ENCODE measurements around the gene TEN1. TPM values are rescaled to one million over a fixed set of nuclear protein-coding genes. Genes with fewer than 3 reads are reported as not detected.

Gene TEN1
- total RNA-seq, 1 donor from 2014 or later: 13.4 TPM

DNA sequence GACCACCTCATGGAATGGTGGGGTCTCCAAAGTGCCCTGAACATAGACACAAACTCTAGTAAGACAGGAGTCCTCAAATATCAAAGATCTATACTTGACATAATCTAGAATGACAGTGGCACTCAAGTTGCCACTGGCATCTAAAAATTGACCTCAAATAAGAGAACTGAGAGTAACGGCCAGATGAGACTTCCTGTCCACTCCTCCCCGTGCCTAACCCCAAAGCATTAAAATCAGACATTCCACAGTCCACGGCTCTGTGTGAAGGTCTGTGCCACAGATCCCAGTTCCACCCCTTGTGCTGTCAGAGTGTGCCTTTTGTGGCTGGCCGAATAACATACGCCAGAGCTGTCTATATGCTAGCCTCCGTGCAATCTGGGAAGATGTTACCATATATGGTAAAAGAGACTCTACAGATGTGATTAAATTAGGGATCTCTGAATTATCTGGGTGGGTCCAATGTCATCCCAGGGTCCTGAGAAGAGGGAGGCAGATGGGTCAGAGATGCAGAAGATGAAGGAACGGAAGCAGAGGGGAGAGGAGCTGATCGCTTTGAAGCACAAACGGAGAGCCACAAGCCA lies 69.1 kb downstream of the TEN1 start:
- H3K9me3 Mint-ChIP-seq: no peaks in the 10 kb centered on the region
- peaks cover 76% of the 10 kb centered on the region for H3K36me3 Mint-ChIP-seq (ENCODE audit: low read depth)
- no peak overlapping the region for H3K4me3 Mint-ChIP-seq (ENCODE audit: low read depth)
- no peak overlapping the region for H3K27ac Mint-ChIP-seq
- DNase-seq (ENCODE audit: low spot score): no peak
- no peaks in the 10 kb centered on the region for H3K27me3 Mint-ChIP-seq (ENCODE audit: low read depth)
- peaks cover 6% of the 10 kb centered on the region for H3K4me1 Mint-ChIP-seq (ENCODE audit: low read depth)
- intact Hi-C loops (cut with micrococcal nuclease): no loop called here

DNA sequence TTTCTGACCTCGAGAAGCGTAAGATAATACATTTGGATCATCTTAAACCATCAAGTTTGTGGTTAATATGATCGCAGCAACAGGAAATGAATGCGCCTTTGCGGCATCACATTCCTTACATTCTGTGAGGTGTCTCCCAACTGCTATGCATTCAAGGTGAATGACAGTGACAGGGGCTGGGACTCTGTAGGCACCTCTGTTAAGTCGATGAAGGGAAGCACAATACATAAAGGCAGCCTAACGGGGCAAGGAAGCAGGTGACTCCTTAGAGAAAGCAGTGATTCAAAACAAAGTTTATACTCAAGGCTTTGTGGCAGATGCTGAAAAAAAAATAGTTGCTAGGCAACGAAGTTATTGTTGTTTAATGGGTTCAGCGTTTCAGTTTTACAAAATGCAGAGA lies 69.7 kb downstream of the TEN1 start:
- Mint-ChIP-seq H3K36me3 (ENCODE audit: low read depth) (peaks cover 76% of the 10 kb centered on the region), H3K27ac (no peak overlapping the region), H3K9me3 (no peaks in the 10 kb centered on the region), H3K4me1 (ENCODE audit: low read depth) (peaks cover 10% of the 10 kb centered on the region), H3K4me3 (ENCODE audit: low read depth) (no peak overlapping the region), H3K27me3 (ENCODE audit: low read depth) (no peaks in the 10 kb centered on the region)
- intact Hi-C loops (cut with micrococcal nuclease): no loop called here
- no peak for DNase-seq (ENCODE audit: low spot score)

GRCh38 chr17:76049239-76049638 lies 70.2 kb downstream of the TEN1 start:
- Mint-ChIP-seq H3K36me3 (ENCODE audit: low read depth) (peaks cover 76% of the 10 kb centered on the region), H3K4me3 (ENCODE audit: low read depth) (no peak overlapping the region)

DNA sequence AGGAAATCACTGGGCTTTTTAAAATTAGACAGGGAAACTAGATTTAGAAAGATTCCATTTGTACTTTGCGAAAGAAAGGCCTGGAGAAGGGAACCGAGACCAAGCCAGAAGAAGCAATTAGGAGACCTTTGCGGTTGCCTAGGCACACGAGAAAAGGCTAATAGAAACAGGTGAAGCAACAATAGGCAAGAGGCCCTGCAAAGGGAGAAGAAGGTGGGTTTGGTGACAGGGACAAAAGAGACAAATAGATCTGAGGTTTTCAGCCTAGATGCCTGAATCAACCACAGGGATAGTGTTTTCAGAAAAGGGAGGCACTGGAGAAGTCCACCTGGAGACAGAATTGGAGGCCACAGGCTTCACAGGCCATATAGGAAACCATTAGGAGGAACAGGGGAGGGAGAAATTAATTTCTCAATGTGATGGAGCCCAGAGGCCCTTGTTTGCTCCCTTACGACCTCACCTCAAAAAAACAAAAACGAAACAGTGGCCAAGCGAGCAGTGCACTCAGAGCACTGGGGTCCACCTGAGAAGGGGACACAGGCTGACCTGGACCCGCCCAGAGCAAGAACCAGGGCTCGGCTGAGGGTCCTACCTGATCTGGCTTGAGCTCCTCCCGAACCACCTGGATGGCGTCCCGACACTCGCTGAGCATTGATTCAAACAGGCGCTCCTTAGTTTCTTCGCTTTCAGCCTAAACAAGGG lies 70.9 kb downstream of the TEN1 start:
- Mint-ChIP-seq H3K9me3 (no peaks in the 10 kb centered on the region), H3K27ac (no peak overlapping the region), H3K27me3 (ENCODE audit: low read depth) (no peaks in the 10 kb centered on the region)

More at GRCh38 chr17:76049239-76049638, 70.2 kb downstream of the TEN1 start:
- Mint-ChIP-seq H3K27me3 (ENCODE audit: low read depth) (no peaks in the 10 kb centered on the region), H3K9me3 (no peaks in the 10 kb centered on the region), H3K27ac (peak overlapping the region; percentile 8), H3K4me1 (ENCODE audit: low read depth) (peaks cover 15% of the 10 kb centered on the region)
- intact Hi-C loops (cut with micrococcal nuclease): no loop called here
- DNase-seq (ENCODE audit: low spot score): no peak

More for the DNA sequence above, 70.9 kb downstream of the TEN1 start:
- peaks cover 69% of the 10 kb centered on the region for H3K36me3 Mint-ChIP-seq (ENCODE audit: low read depth)
- intact Hi-C loops (cut with micrococcal nuclease): no loop called here
- no peak for DNase-seq (ENCODE audit: low spot score)
- H3K4me1 Mint-ChIP-seq (ENCODE audit: low read depth): peaks cover 15% of the 10 kb centered on the region
- no peak overlapping the region for H3K4me3 Mint-ChIP-seq (ENCODE audit: low read depth)

Other genes with a start within 250 kb of the TEN1 start
- 55.4 and 63.7 TPM in 2 replicates for gene GALK1, start 214.0 kb upstream of the TEN1 start, total RNA-seq
- 26.8 and 30.1 TPM in 2 replicates for gene UNK, start 194.4 kb upstream of the TEN1 start, total RNA-seq
- 165 and 175 TPM in 2 replicates for gene UNC13D, start 134.8 kb upstream of the TEN1 start, total RNA-seq
- gene WBP2, start 123.9 kb upstream of the TEN1 start, total RNA-seq: 79.3 and 80.7 TPM in 2 replicates
- gene TRIM47, start 100.7 kb upstream of the TEN1 start, total RNA-seq: 22.5 and 24.5 TPM in 2 replicates
- gene TRIM65, start 82.3 kb upstream of the TEN1 start, total RNA-seq: 42.8 and 45.6 TPM in 2 replicates
- gene MRPL38, start 74.4 kb upstream of the TEN1 start, total RNA-seq: 127 and 139 TPM in 2 replicates
- 15.0 and 17.6 TPM in 2 replicates for gene FBF1, start 38.2 kb upstream of the TEN1 start, total RNA-seq
- 29.4 and 30.6 TPM in 2 replicates for gene ACOX1, start 74 bp upstream of the TEN1 start, total RNA-seq
- 6.9 and 7.4 TPM in 2 replicates for gene CDK3, start 21.6 kb downstream of the TEN1 start, total RNA-seq
- gene EVPL, start 48.1 kb downstream of the TEN1 start, total RNA-seq: 0.02 TPM in 1 of 2 replicates, not detected in the other
- gene SRP68, start 93.3 kb downstream of the TEN1 start, total RNA-seq: 188 and 194 TPM in 2 replicates
- gene GALR2, start 95.5 kb downstream of the TEN1 start, total RNA-seq: 10.7 and 14.5 TPM in 2 replicates
- 10.3 and 14.1 TPM in 2 replicates for gene ZACN, start 99.9 kb downstream of the TEN1 start, total RNA-seq
- gene EXOC7, start 124.5 kb downstream of the TEN1 start, total RNA-seq: 103 and 110 TPM in 2 replicates
- gene FOXJ1, start 162.0 kb downstream of the TEN1 start, total RNA-seq: 0.11 TPM in 2 replicates

Data from activated T-helper 2 cell treated with anti-CD3 and anti-CD28 coated beads, Interferon-gamma antibody, Interleukin-2, Interleukin-4, amounts not matched to agents 10 μg/mL and 5 μg/mL and 100 μg/mL, durations not matched to agents 14 hours and 24 hours and 36 hours (primary cell).